ENCODE data around the gene TXNRD3.

TXNRD3 gene

DNA sequence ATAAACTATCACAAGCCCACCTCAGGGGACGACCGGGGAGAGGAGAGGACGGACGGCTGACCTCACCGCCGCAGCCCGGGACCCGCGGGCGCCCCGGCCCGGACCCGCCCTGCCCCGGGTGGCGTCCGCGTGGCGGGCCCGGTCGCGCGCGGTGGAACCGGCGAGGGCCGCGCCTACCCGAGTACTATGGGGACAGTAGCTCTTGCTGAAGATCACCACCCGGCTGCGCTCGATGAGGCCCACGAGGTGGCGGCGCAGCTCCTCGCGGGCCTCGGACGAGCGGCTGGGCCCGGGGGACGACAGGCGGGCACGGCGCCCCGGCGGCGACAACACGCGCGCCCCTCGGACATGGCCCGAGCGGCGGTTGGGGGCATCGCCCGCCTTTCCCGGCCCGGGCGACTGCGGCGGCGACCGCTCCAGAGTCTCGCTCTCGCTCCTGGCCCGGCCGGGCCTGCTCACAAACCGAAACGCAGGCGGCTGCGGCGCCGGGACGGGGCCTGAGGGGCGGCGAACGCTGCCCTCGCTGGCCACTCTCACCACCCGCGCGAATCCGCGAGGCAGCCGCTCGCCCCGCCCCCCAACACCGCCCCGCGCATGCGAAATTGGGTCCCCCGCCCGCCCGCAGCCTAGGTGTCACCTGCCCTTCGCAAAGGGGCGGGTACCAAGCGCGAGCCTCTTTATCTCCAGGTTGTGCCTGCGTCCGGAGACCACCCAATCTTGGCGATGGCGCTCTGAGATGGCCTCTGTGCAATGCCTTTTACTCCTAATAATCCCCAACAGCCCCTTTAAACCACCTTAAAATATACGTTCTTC lies at the start of gene TXNRD3:
Gene TXNRD3, minus strand, starts transcription at position 554 of the 813 bp plus-strand sequence.
- DNase-seq: peak; percentile 44

DNA sequence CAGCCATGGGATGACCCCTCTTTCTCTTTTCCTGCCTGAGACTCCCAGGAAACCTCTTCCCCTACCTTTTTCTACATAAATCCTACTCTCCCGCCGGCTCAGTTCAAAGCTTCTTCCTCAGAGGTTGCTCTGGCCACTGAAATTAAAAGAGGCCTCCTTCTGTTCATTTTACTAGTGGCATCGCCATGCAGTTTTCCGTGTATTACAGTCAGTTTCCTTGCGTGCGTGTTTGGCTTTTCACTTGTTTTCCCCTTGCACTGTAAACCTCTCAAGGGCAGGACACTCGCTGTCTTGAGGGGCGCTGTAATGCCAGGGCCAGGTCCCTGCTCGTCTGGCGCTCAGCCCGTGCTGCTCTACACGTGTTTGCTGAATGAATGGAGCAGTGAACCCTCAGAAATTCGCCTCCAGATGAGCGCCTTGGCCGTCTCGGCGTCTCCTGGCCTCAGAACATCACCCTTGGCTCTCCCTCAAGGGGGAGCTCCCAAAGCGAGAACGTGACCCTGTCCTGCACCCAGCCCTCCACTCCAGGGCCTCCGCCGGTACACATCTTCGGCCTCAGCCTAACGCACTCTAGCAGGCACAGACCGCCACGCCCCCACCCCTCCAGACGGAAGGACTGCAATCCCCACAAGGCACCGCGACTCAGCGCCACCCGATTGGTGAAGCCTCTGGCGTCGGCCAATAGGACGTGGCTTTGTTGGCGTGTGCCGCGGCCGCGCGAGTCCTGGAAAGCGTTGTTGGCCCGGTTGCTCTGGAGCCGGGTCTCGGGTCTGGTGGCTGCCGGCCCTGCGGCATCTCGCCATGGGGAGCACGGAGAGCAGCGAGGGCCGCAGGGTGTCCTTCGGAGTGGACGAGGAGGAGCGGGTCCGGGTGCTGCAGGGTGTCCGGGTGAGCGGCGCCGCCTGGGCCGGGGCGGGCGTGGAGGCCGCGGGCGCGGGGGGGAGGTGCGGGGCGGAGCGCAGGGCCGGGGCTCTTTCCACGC lies 48.9 kb upstream of the TXNRD3 start, which contains the start of gene CHCHD6:
Gene CHCHD6, plus strand, starts transcription at position 729 of the 982 bp plus-strand sequence. Its CDS starts 73 bp downstream, at position 802.
- peak; percentile 95 for DNase-seq

- DNase-seq: no peak
These were observed 44.1 kb upstream of the TXNRD3 start for GRCh38 chr3:126699011-126699410.

DNA sequence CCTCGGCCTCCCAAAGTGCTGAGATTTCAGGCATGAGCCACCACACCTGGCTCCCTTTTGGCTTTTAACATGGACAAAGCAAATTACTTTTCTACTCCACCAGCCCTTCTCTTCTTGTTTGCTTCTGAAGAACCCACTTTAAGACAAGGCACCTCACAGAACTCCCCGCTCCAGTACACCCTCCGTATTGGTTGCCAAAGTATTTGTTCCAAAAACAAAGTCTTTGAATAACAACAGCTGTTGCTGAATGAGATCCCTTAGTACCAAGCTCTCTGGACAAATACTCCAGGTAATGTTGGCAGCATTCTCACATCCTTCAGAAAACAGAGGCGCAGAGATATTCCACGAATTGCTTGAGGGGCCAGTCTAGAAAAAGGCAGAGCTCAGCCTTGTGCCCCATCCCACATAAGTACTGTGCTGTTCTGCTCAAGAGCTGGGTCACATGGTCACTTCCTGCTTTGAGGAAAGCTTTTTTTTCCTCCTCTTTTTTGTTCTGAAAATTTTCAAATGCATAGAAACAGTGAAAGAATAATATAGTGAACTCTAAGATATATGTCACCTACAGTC lies 41.9 kb upstream of the TXNRD3 start:
- no peak for DNase-seq

- no peak for DNase-seq
These were observed 39.0 kb upstream of the TXNRD3 start for GRCh38 chr3:126693921-126694320.

- no peak for DNase-seq
These were observed 37.9 kb upstream of the TXNRD3 start for GRCh38 chr3:126692858-126693257.

DNA sequence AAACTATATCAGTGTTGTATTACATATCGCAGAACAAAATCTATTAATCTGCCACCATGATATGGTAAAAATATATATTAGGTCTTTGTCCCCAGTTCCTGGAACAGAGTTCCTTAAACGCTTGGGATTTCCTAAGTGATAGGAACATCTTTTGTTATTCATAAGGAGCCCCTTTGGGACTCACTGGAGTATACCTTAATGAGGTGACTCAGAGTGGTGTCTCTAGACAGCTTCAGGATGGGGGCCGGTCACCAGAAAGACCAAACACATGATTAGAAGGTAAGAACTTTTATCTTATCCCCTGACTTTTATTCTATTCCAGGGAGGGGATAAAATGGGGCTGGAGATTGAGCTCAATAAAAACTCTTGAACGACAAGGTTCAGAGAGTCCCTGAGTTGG lies 36.8 kb upstream of the TXNRD3 start:
- no peak for DNase-seq

GRCh38 chr3:126685493-126685892 lies 30.6 kb upstream of the TXNRD3 start:
- DNase-seq: no peak

DNA sequence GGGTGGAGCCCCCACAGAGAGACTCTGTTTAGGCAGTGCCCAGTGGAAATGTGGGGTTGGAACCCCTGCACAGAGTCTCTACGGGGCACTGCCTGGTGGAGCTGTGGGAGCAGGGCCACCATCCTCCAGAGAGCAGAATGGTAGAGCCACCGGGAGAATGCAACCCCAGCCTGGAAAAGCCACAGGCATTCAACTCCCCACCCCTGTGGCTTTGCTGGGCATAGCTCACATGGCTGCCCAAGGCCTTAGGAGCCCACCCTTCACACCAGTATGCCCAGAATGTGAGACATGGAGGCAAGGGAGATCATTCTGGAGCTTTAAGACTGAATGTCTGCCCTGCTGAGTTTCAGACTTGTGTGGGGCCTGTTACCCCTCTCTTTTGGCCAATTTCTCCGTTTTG lies 30.1 kb upstream of the TXNRD3 start:
- no peak for DNase-seq

DNA sequence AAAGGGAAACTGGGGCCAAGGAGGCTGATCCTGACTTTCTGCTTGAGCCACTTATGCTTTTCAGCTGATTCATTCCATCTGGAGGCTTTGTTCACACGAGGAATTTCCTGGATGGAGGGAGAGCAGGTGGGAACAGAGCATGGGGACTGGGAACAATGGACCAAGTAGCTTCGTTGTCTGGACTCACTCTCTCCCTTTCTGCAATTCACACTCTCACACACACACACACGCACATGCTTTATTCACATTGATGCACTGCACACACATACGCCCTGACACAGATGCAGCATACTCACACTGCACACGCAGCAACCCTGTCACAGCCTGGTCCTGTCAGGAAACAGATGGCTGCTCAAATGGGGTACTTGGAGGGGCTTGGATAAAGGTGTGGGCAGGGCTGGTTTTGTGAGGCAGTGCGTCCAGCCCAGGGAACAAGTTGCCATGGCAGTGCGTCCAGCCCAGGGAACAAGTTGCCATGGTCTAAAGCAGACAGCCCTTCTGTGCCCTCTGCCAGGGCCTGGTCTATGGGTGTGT lies 29.4 kb upstream of the TXNRD3 start:
- no peak for DNase-seq

- DNase-seq: no peak
These were observed 28.1 kb upstream of the TXNRD3 start for GRCh38 chr3:126683069-126683468.

DNA sequence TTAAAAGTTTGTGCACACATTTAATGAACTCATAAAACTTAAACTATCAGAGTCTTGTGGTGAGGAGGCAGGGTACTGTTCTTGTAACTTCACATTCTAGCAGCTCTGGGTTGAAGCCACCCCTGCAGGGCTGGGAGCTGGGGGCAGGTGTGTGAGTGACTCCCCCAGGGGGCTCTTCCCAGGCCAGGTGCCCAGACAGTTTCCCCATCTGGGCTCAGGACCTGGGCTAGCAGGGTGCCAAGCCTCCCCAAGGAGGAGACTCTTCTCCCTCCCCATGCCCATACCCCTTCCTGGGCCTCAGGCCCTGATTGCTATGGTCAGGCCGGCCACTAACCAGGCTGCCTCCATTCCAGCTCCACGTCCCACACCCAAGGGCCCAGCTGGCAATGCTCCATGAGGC lies 27.1 kb upstream of the TXNRD3 start:
- DNase-seq: no peak

GRCh38 chr3:126680667-126681055 lies 25.7 kb upstream of the TXNRD3 start:
- no peak for DNase-seq

GRCh38 chr3:126679831-126680666 lies 25.1 kb upstream of the TXNRD3 start:
- DNase-seq: no peak

DNA sequence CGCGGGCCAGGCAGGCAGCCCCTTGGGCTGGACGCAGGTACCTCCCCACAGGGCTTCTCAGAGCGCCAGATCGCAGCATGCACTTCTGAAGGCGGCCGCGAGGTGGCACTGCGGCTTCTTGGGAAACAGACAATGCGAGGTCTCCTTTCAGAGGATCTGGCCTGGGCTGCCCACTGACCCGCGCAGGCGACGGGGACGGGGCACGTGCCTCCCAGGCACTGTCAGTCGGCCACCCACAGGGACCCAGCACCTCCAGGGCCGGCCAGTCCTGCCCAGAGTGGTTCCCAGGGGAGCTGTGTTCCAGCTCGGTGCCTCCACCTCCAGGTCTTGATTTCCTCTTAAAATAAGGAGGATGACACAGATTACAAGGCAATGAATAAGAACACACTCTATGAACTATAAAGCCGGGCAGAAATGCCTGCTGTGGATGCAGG lies 24.4 kb upstream of the TXNRD3 start:
- peak; percentile 71 for DNase-seq

DNA sequence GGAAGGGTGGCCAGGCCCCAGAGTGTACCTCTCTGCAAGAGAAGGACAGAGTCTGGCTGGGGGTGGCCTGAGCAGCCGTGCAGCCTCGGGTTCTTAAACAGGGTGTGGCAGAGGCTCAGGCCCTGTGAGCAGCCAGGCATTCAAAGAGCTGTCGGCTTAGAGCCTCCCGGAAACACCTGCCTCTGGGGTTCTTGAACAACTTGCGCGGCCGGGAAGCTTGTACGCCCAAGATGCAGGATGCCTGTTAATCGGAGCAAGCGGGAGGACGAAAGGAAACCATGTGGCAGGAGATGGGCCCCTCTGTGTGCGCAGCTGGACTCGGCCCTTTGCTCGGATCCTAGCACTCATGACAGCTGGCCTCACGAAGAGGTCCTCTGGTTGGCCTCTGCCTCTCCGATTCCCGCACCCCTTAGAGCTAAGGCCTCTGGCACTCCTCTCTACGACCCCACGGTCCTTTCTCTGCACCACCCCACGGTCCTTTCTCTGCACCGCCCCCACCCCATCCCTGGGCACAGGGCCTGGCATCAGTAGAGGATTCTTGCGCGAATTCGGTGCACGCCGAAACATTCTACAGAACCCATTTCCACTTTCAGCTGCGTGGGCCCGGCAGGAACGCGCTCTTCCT lies 23.9 kb upstream of the TXNRD3 start:
- no peak for DNase-seq

- no peak for DNase-seq
These were observed 23.1 kb upstream of the TXNRD3 start for GRCh38 chr3:126677862-126678503.

DNA sequence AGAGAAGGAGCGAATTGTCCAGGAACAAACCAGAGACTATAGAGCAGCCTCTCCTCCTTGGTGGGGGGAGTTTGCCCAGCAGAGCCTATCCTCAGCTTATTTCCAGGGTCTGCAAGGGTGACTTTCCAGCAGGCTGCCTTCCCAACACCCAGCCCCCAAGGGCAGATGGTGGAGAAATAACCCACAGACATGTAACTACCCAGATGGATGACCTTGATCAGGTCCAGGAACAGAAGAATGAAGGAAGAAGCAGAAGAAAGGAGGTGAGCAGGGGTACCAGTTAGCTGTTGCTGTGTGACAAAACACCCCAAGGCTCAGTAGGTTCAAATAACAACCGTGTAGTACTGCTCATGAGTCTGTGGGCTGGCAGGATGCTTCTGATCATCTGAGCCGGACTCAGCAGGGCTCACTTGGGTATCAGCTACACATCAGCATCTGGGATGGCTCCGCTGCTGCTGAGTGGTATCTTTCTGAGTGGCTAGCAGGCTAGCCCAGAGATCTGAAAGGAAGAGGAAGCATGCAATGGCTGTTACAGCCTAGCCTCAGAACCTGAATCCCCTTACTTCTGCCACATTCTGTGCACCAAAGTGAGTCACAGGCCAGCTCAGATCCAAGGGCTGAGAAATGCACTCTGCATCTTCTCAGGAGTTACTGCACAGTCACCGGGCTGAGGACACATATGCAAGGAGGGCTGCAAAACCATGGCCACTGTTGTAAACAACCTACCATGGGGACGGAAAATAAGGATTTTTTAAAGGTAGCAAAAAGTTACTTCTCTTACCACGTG lies 22.2 kb upstream of the TXNRD3 start:
- DNase-seq: no peak

DNA sequence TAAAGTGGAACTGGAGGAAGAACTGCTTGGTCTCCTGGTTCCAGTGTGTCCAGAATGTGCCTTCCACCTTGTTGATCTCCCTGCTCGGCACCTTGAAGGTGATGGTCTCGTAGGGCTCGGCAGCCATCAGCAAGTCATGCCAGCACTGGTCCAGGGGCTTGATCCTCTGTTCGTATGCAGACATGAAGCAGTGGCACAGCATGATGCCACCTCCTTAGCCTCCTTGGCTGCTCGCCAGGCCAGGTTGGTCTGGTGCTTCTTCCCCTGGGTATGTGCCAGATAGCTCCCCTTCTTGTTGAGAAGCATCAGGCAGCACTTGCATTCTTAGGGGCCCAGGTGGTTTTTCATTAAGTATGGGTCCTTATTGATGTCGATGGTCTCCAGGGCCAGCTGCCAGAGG lies 17.8 kb upstream of the TXNRD3 start:
- no peak for DNase-seq

DNA sequence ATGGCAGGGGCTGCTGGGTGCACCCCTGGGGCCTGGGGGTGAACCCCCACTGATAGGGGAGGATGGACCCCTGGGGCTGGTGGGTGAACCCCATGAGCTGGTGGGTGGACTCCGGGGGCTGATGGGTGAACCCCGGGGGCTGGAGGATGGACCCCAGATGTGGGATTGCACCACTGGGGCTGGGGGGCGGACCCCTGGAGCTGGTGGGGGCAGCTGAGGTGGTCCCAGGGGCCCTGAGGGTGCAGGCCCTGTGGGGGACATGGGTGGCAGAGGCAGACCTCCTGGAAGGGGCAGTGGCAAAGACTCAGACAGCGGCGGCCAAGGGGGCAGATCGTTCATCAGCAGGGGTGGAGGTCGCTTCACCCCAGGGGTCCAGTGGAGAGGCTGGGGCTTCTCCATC lies 17.4 kb upstream of the TXNRD3 start:
- no peak for DNase-seq

Measured in CD4-positive, alpha-beta T cell treated with Interleukin-4 for 4 hours (primary cell).